ENCODE measurements around the gene IL36G. TPM values are rescaled to one million over a fixed set of nuclear protein-coding genes. Genes with fewer than 3 reads are reported as not detected.
A peak's percentile ranks its signal among the peaks of the same experiment; 100 is the strongest.

IL36G gene
- total and polyA plus RNA-seq, 9 of the 15 experiments (the other 6 are each of a cell fraction or from before 2014, with no cell fraction given) = not detected

- BruUV-seq (replicated peaks) = no TSS peak
- intact Hi-C loops (cut with micrococcal nuclease) (no loop called here), in situ Hi-C loops (cut with MboI) (no loop called here)
- Histone ChIP-seq H3K9ac (ENCODE audit: insufficient read depth in 1 of 2, low read depth in 2 of 2, low read length in 2 of 2) (no peak overlapping the region), H4K20me1 (replicated peaks; ENCODE audit: control insufficient read depth, insufficient read depth, low read length) (no peaks in the 10 kb centered on the region), H3K9me3 (replicated peaks; ENCODE audit: control insufficient read depth, insufficient read depth, low read depth, low read length) (no peaks in the 10 kb centered on the region), H3K4me2 (ENCODE audit: insufficient read depth, low read length) (no peak overlapping the region), H3K27ac (ENCODE audit: extremely low read depth, low read depth, low read length) (no peak overlapping the region), H3K9me1 (ENCODE audit: control insufficient read depth, insufficient read depth, low read length) (no peaks in the 10 kb centered on the region), H3K79me2 (ENCODE audit: control insufficient read depth, insufficient read depth, low read length) (no peaks in the 10 kb centered on the region), H3K4me1 (replicated peaks in 1 of 2; ENCODE audit: control insufficient read depth in 2 of 2, insufficient read depth in 2 of 2, low read length in 2 of 2) (no peaks in the 10 kb centered on the region), H3K27me3 (ENCODE audit: control insufficient read depth in 2 of 2, insufficient read depth in 2 of 2, low read length in 2 of 2) (peaks cover 2 to 12% of the 10 kb centered on the region in 2 experiments; a peak in 3 of 5 replicates), H3K4me3 (no peak overlapping the region), H2AFZ (ENCODE audit: low read depth, low read length) (no peak overlapping the region), H3K36me3 (ENCODE audit: control insufficient read depth, insufficient read depth, low read length) (no peaks in the 10 kb centered on the region)
- ChIA-PET CTCF (ENCODE audit: low intra/inter-chr PET ratio) (no interaction called here), POLR2A (interaction anchor here (0.8 to 2.1 kb wide), 2 partner anchors 9 to 69 kb away, joined by 3 to 6 read pairs; no protein-coding TSS in a partner anchor)
- FAIRE-seq (no peak), DNase-seq (ENCODE audit: extremely low read depth in 1 of 4, low spot score in 3 of 4) (no peak), ATAC-seq (no peak)
- TF ChIP-seq NR2C1 (IDR thresholded peaks at IDR 0.05) (peak; percentile 30; the same call in 1 of the 2 replicates), NR2C1 (tag; IDR thresholded peaks at IDR 0.05) (no peak), ZFP36 (IDR thresholded peaks at IDR 0.05; ENCODE audit: low read depth, low read length, partially characterized antibody) (peak; percentile 57), PBX2 (CRISPR knock-in tag; IDR thresholded peaks at IDR 0.05; ENCODE audit: low read depth) (no peak), PBX2 (tag; conservative IDR thresholded peaks at IDR 0.05; ENCODE audit: low read depth) (no peak)
- 0% methylated on average over 2 of the region's 2 CpGs for WGBS (ENCODE audit: insufficient coverage, low coverage, missing lambda C conversion rate)
Measured at GRCh38 chr2:112947374-112947773, 30.4 kb upstream of the IL36G start.

All from K562 (cell line).